Mucosa of rectum (tissue), 2 donors: ENCODE results near the gene SPECC1L.

Experiments used
- H3K27ac ChIP-seq, 2 donors: one replicate each; pipeline ENCODE4 v1.7.0; 2013; ENCODE audit warnings: inconsistent platforms in 2 of 2, low read depth in 2 of 2, low read length in 2 of 2
- H3K27me3 ChIP-seq, 2 donors: one replicate each; pipeline ENCODE4 v1.7.0; 2013; ENCODE audit warnings: low read length in 2 of 2; ENCODE audit not compliant: control insufficient read depth in 2 of 2, insufficient read depth in 2 of 2
- H3K36me3 ChIP-seq, 2 donors: one replicate each; pipeline ENCODE4 v1.7.0; 2013; ENCODE audit warnings: low read length in 2 of 2; ENCODE audit not compliant: control insufficient read depth in 2 of 2, insufficient read depth in 2 of 2
- H3K4me1 ChIP-seq, 2 donors: one replicate each; pipeline ENCODE4 v1.7.0; 2013; ENCODE audit warnings: low read length in 2 of 2, mild to moderate bottlenecking in 1 of 2; ENCODE audit not compliant: control insufficient read depth in 2 of 2, insufficient read depth in 2 of 2
- H3K4me3 ChIP-seq, 2 donors: one replicate each; pipeline ENCODE4 v1.7.0; 2013; ENCODE audit warnings: low read length in 2 of 2
- H3K9ac ChIP-seq, 2 donors: one replicate each; pipeline ENCODE4 v1.7.0; 2013; ENCODE audit warnings: low read length in 2 of 2, low read depth in 1 of 2, mild to moderate bottlenecking in 1 of 2
- H3K9me3 ChIP-seq, 2 donors: one replicate each; pipeline ENCODE4 v1.7.0; 2013; ENCODE audit warnings: low read length in 2 of 2; ENCODE audit not compliant: control insufficient read depth in 2 of 2
- donor health status: healthy.
- donor health status: Normal muscosa, but diverticular disease.

Gene SPECC1L

GRCh38 chr22:24444251-24444650 lies 173.6 kb downstream of the SPECC1L start:
- Histone ChIP-seq H3K9ac (no peak overlapping the region), H3K27me3 (no peaks in the 10 kb centered on the region), H3K4me1 (no peaks in the 10 kb centered on the region), H3K27ac (no peak overlapping the region), H3K9me3 (no peaks in the 10 kb centered on the region), H3K4me3 (no peak overlapping the region), H3K36me3 (peaks cover 0 to 7% of the 10 kb centered on the region in 2 donors)

- H3K4me3 ChIP-seq: no peak overlapping the region
- no peaks in the 10 kb centered on the region for H3K27me3 ChIP-seq
- H3K4me1 ChIP-seq: no peaks in the 10 kb centered on the region
- H3K9ac ChIP-seq: no peak overlapping the region
- no peak overlapping the region for H3K27ac ChIP-seq
- no peaks in the 10 kb centered on the region for H3K9me3 ChIP-seq
- H3K36me3 ChIP-seq: peaks cover 0 to 7% of the 10 kb centered on the region in 2 donors
These were observed 174.3 kb downstream of the SPECC1L start for GRCh38 chr22:24444729-24445466.

GRCh38 chr22:24445481-24446259 lies 175.0 kb downstream of the SPECC1L start:
- Histone ChIP-seq H3K36me3 (peaks cover 0 to 4% of the 10 kb centered on the region in 2 donors), H3K9me3 (no peaks in the 10 kb centered on the region), H3K4me1 (no peaks in the 10 kb centered on the region), H3K9ac (no peak overlapping the region), H3K27me3 (no peaks in the 10 kb centered on the region), H3K4me3 (no peak overlapping the region), H3K27ac (no peak overlapping the region)

- H3K36me3 ChIP-seq: no peaks in the 10 kb centered on the region
- H3K4me3 ChIP-seq: no peak overlapping the region
- H3K27ac ChIP-seq: no peak overlapping the region
These were observed 175.6 kb downstream of the SPECC1L start for GRCh38 chr22:24446260-24446611.

GRCh38 chr22:24450610-24451009 lies 180.0 kb downstream of the SPECC1L start:
- no peak overlapping the region for H3K27ac ChIP-seq
- peaks cover 0 to 2% of the 10 kb centered on the region in 2 donors for H3K27me3 ChIP-seq
- H3K4me1 ChIP-seq: peaks cover 0 to under 1% of the 10 kb centered on the region in 2 donors

More at GRCh38 chr22:24446260-24446611, 175.6 kb downstream of the SPECC1L start:
- Histone ChIP-seq H3K9me3 (no peaks in the 10 kb centered on the region), H3K9ac (no peak overlapping the region), H3K4me1 (no peaks in the 10 kb centered on the region), H3K27me3 (no peaks in the 10 kb centered on the region)

GRCh38 chr22:24451162-24451561 lies 180.5 kb downstream of the SPECC1L start:
- H3K4me1 ChIP-seq: peaks cover 0 to 3% of the 10 kb centered on the region in 2 donors
- H3K36me3 ChIP-seq: no peaks in the 10 kb centered on the region
- H3K9me3 ChIP-seq: no peaks in the 10 kb centered on the region
- no peak overlapping the region for H3K27ac ChIP-seq
- no peak overlapping the region for H3K4me3 ChIP-seq
- peaks cover 0 to 2% of the 10 kb centered on the region in 2 donors for H3K27me3 ChIP-seq
- no peak overlapping the region for H3K9ac ChIP-seq

More at GRCh38 chr22:24450610-24451009, 180.0 kb downstream of the SPECC1L start:
- H3K4me3 ChIP-seq: no peak overlapping the region
- no peaks in the 10 kb centered on the region for H3K9me3 ChIP-seq
- no peak overlapping the region for H3K9ac ChIP-seq
- H3K36me3 ChIP-seq: no peaks in the 10 kb centered on the region

- H3K27me3 ChIP-seq: peaks cover 0 to 2% of the 10 kb centered on the region in 2 donors
- H3K4me3 ChIP-seq: no peak overlapping the region
- H3K27ac ChIP-seq: no peak overlapping the region
- H3K9me3 ChIP-seq: no peaks in the 10 kb centered on the region
- H3K4me1 ChIP-seq: peaks cover 0 to 3% of the 10 kb centered on the region in 2 donors
- no peaks in the 10 kb centered on the region for H3K36me3 ChIP-seq
- H3K9ac ChIP-seq: no peak overlapping the region
These were observed 183.2 kb downstream of the SPECC1L start for GRCh38 chr22:24453853-24454252.

- no peak overlapping the region for H3K27ac ChIP-seq
These were observed 184.4 kb downstream of the SPECC1L start for GRCh38 chr22:24455039-24455438.

GRCh38 chr22:24455751-24456426 lies 185.3 kb downstream of the SPECC1L start:
- Histone ChIP-seq H3K4me1 (peaks cover 0 to 3% of the 10 kb centered on the region in 2 donors), H3K27ac (no peak overlapping the region), H3K36me3 (no peaks in the 10 kb centered on the region)

More at GRCh38 chr22:24455039-24455438, 184.4 kb downstream of the SPECC1L start:
- H3K9ac ChIP-seq: no peak overlapping the region
- H3K36me3 ChIP-seq: no peaks in the 10 kb centered on the region
- H3K4me3 ChIP-seq: no peak overlapping the region
- no peaks in the 10 kb centered on the region for H3K9me3 ChIP-seq
- peaks cover 0 to 3% of the 10 kb centered on the region in 2 donors for H3K4me1 ChIP-seq
- H3K27me3 ChIP-seq: peaks cover 0 to 2% of the 10 kb centered on the region in 2 donors

More at GRCh38 chr22:24455751-24456426, 185.3 kb downstream of the SPECC1L start:
- H3K9me3 ChIP-seq: no peaks in the 10 kb centered on the region
- H3K4me3 ChIP-seq: no peak overlapping the region
- peaks cover 0 to 2% of the 10 kb centered on the region in 2 donors for H3K27me3 ChIP-seq
- no peak overlapping the region for H3K9ac ChIP-seq
